Hematopoietic multipotent progenitor cell treated with erythropoietin and hydrocortisone succinate and interleukin-3 and kit ligand, for 15 days (in vitro differentiated cells): ENCODE data around the gene MEGF11.

ENCODE experiments used
- DNase-seq: peaks from one replicate; pipeline ENCODE4 v3.0.0-alpha.2; 2015; ENCODE audit warnings: low spot score

MEGF11 gene

GRCh38 chr15:66053991-66054390, 199.6 kb downstream of the MEGF11 start:
- no peak for DNase-seq

GRCh38 chr15:66051833-66052232, 201.7 kb downstream of the MEGF11 start:
- DNase-seq, result no peak

DNA sequence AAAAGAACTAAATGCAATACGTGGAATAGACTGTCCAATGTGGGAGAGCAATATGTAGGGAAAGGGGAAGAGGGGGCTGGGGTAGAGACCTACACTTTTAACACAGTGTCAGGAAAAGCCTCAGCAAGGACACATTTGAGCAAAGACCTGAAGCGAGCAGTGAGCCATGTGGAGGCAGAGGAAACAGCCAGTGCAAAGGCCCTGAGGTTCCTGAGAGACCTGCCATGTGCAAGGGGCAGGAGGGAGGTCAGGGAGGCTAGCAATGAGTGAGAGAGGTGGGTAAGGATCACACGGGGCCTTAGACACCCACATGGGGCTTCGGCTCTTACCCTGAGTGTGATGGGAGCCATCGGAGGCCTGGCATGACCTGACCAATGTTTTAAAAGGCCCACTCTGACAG, 203.3 kb downstream of the MEGF11 start:
- DNase-seq, result no peak

DNA sequence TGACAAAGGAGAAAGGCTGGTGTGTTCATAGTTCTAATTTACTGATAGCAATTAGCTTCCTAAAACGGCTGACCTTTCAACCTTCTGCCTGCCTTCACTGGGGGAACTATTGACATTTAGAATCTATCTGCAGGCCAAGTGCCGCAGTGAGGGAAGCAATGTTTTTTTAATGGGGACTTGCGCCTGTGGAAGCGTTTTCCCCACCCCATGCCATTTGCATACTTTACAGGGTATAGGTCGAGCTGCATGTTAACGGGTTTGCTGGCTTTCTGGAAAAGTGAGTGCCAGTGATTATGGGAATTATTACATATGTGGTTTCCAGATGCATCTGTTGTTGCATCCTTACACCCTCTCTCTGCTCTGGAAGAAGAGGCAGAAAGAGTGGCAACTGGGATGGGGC, 204.2 kb downstream of the MEGF11 start:
- no peak for DNase-seq

GRCh38 chr15:66047321-66048024, 206.1 kb downstream of the MEGF11 start:
- DNase-seq, result no peak

- no peak for DNase-seq
Measured at GRCh38 chr15:66046751-66047150, 206.8 kb downstream of the MEGF11 start.

- no peak for DNase-seq
Measured at GRCh38 chr15:66046326-66046725, 207.2 kb downstream of the MEGF11 start.

- DNase-seq, result no peak
Measured at GRCh38 chr15:66045542-66045941, 208.0 kb downstream of the MEGF11 start.

- DNase-seq, result no peak
Measured at GRCh38 chr15:66044837-66045236, 208.7 kb downstream of the MEGF11 start.

- no peak for DNase-seq
Measured at GRCh38 chr15:66043264-66043663, 210.3 kb downstream of the MEGF11 start.

DNA sequence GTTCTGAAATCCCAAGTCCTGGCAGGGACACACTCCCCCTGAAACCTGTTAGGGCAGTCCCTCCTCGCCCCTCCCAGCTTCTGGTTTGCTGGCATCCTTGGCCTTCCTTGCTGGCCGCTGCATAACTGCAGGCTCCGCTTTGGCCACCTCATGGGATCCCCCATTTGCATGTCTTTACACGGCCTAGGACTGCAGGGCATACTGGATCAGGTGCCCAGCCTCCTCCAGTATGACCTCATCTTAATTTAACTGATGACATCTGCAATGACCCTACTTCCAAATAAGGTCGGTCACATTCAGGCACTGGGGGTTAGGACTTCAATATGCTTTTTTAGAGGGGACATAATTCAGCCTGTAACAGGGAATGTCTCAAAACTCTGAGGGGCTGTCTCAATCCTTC, 210.9 kb downstream of the MEGF11 start:
- no peak for DNase-seq

- no peak for DNase-seq
Measured at GRCh38 chr15:66041276-66041675, 212.3 kb downstream of the MEGF11 start.

DNA sequence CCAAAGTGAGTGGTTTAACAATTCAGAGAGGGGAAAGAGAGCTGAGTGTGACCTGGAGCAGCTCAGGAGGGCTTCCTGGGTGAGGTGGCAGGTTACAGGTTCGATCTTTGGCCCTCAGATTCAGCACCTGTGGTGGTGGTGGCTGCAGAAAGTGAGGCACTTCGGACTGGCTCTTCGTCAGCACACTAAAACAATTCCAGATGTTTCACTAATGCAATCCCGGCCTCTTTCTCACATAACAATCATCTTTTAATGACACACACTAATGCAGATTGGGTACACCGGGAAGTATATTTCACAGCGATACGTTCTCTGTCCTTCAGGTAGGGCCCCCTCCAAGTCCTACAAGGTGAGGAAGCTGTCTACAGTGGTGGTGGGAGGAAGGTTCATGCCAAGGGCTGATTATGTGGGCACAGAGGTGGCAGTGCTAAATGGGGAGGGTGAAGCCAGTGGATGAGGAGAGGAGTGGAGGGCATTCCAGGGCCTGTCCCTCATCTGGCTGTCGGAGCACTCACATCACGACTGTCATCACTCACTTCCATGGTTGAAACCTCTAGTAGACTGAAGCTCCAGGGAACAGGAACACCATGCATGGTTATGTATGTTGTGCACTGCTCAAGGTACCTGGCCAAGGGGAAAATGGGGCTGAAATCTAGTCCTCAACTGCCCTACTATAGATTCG, 213.2 kb downstream of the MEGF11 start:
- no peak for DNase-seq

DNA sequence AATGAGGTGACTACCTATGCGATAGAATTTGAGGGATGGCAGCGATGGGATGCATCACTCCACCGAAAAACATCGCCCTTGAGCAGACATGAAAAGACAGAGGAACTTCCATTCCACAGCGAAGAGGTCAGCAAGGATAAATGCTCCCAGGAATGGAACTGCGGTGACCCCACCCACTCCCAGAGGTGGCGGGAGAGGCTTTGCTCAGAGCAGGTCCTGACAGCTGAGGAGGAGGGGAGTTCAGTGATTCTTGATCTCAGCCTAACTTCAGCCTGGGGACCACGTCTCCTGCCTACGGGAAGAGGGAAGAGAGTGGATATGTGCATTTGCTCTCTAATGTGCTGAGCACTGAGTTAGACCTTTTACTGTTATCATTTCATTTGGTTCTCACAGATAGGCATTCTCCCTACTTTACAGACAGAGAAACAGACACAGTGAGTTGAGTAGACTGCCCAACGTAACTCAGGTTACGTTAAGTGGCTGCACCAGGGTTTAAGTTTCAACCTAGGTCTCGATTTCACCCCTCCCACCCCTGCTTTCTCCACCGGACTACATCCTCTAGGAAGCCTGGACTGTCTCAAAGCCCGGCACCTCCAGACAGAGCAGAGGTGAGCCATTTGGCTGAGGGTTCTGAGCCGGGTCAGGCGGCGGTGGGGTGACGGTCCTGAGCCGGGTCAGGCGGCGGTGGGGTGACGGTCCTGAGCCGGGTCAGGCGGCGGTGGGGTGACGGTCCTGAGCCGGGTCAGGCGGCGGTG, 214.3 kb downstream of the MEGF11 start:
- no peak for DNase-seq

DNA sequence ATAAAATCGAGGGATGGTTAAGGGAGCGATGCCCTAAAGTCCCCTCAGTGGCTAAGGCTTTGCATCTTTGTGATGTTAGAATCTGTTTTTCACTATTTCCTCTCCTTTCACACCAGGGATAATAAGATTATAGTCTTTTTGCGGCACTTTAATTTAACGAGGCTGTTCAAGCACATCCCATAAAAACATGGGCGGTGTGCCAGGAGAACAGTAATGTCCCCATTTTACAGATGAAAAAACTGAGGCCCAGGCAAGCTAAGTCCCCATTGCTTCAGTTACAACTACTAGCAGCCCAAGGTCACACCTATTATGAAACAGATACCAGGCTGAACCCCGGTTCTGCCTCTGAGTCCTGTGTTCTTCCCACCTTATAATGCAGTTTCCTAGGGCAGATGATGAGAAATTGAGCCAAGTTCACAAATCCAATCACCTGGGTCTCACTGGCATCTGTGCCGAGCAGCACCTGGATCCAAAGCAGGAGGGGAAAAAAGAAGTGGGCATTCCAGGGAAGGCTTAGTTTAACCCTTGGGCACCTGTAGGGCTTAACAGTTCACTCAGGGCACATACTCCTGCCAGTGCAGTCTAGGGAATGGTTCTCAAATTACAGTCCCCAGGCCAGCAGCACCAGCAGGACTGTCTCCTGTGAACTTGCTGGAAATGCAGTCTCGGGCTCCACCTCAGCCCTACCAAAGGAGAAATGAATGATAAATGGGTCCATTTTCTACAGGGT, 215.0 kb downstream of the MEGF11 start:
- no peak for DNase-seq

- no peak for DNase-seq
Measured at GRCh38 chr15:66036859-66037258, 216.7 kb downstream of the MEGF11 start.

DNA sequence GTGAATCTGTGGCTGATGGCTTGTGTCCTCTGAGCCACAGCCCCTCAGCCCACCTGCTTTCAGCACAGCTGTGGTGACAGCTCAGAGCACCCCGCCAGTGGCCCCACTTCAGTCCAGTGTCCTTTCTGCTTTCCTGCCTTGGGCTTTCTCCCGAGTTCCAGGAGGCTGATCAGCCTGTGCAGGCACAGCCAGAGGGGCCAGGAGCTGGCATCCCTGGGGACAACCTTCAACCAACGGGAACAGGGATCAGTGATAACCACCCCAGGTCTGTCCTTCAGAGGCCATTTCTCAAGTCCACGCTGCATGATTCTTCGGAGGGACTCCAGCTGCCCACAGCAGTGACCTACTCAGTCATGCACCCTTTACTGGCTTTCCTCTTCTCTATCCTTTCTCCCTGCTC, 217.6 kb downstream of the MEGF11 start:
- DNase-seq, result no peak

DNA sequence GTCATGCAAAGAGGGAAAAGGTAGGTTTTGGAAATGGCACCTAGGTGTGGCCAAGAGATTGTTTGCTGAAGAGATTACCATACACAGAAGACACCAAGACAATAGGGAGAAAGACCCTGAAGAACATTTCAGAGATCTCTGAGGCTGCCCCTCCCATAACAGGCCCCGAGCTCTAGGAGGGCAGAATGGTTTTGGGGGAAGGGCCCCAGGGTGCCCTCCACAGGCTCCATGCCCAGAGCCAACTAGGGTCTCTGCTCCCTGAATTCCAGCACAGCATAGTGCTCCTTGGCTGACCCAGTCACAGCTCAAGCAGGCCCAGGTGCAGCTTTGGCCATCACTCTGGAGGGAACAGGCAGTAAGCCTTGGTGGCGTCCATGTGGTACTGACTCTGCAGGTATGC, 220.4 kb downstream of the MEGF11 start:
- DNase-seq, result no peak

DNA sequence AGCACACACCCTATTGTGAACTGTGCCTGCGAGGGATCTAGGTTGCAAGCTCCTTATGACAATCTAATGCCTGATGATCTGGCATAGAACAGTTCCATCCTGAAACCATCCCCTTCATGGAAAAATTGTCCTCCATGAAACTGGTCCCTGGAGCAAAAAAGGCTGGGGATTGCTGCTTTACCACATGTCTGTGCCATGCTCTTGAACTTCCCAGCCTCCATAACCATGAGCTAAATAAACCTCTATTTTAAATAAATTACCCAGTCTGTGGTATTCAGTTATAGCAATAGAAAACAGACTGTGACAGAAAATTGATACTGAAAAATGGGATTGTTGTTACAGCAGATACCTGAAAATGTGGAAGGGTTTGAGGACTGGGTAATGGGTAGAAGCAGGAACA, 221.5 kb downstream of the MEGF11 start:
- DNase-seq, result no peak

- DNase-seq, result no peak
Measured at GRCh38 chr15:66030650-66031049, 222.9 kb downstream of the MEGF11 start.

DNA sequence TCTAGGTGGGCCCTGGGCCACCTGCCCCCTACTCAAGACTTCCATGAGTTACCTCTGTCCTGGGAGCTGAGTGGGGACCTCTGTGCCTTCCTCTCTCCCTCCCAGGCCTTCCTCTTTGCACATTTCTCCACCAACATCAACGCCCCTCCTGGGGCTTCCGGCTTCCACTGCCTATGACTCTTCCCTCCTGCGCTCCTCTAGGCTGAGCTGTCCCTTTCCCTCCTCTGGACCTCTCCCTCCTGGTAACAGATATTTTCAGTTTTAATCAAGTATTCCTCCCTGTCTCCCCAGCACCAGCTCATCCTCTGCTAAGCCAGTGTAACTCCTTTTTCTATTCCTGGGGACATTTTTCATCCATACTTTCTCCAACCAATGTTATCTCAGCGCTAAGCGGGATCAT, 223.9 kb downstream of the MEGF11 start:
- no peak for DNase-seq

DNA sequence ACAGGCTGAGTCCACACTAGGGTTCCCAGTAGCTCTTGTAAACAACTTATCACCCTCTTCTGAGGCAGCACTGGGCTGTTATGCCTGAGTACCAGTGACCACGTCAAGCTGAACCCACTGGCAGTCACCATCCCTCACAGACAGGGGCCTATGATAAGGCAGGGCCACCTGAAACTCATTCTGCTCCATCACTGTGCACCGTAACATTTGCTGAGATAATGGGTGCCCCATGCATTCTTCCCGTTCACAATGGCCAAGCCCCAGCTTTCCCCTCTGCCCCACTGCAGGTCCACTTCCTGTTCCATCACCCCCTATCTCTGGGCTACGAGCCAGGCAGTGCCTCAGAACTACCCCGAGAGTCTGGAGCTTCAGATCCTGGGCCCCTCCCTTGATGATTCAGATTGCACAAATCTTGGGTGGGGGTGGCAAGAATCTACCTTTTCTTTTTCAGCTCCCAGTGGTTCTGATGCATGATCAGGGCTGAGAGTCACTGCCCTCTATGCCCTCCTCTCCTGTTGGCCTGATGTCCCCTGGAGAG, 226.2 kb downstream of the MEGF11 start:
- DNase-seq, result no peak
